ENCODE data around the gene STIM1. TPM values are rescaled to one million over a fixed set of nuclear protein-coding genes. Genes with fewer than 3 reads are reported as not detected.
"Not testable (repeated sequence)": the region's sequence is repeated elsewhere in the genome, so short reads cannot be mapped to it uniquely, and the experiment has no call there.

The STIM1 gene
- total RNA-seq, 1 experiment from 2014 or later = 15.2 TPM

GRCh38 chr11:3996651-3997050 lies 141.2 kb downstream of the STIM1 start:
- Histone ChIP-seq H2BK20ac (ENCODE audit: low read depth, low read length, poor library complexity, severe bottlenecking) (no peak overlapping the region), H3K9me3 (ENCODE audit: control insufficient read depth, low read depth, low read length) (peaks cover 7% of the 10 kb centered on the region), H3K14ac (ENCODE audit: insufficient read depth, low read length) (no peak overlapping the region), H4K8ac (replicated peaks; ENCODE audit: insufficient read length, low read depth, low read length) (no peak overlapping the region), H3K23ac (ENCODE audit: insufficient read length, low read depth, low read length) (no peak overlapping the region), H2BK120ac (ENCODE audit: low read depth, low read length, poor library complexity, severe bottlenecking) (no peak overlapping the region), H2BK12ac (ENCODE audit: insufficient read length, low read depth, low read length) (no peak overlapping the region), H3K4ac (ENCODE audit: low read depth, low read length) (no peak overlapping the region), H2BK15ac (ENCODE audit: low read depth, low read length) (no peak overlapping the region), H3K79me1 (ENCODE audit: insufficient read depth, low read depth, low read length, poor library complexity, severe bottlenecking) (no peaks in the 10 kb centered on the region), H4K20me1 (ENCODE audit: control insufficient read depth, insufficient read depth, insufficient read length) (no peaks in the 10 kb centered on the region), H2BK5ac (ENCODE audit: insufficient read length, low read length) (no peak overlapping the region), H3K23me2 (ENCODE audit: insufficient read length, low read depth, low read length, poor library complexity, severe bottlenecking) (no peaks in the 10 kb centered on the region), H2AFZ (ENCODE audit: low read length) (no peak overlapping the region), H3K27ac (ENCODE audit: insufficient read length, low read depth, low read length) (no peak overlapping the region), H3K18ac (ENCODE audit: insufficient read length, low read depth, low read length) (no peak overlapping the region), H3K79me2 (ENCODE audit: insufficient read depth, low read length) (no peaks in the 10 kb centered on the region), H3K9ac (ENCODE audit: extremely low read depth, insufficient read length, low read length) (no peak overlapping the region), H3T11ph (ENCODE audit: low read length) (no peak overlapping the region), H3K4me2 (ENCODE audit: insufficient read depth, insufficient read length, low read length) (no peak overlapping the region), H2AK5ac (ENCODE audit: insufficient read length, low read length) (no peak overlapping the region), H3K4me1 (ENCODE audit: insufficient read depth, low read length) (no peaks in the 10 kb centered on the region), H3K56ac (ENCODE audit: insufficient read length, low read depth, low read length) (peak overlapping the region; percentile 90), H4K91ac (ENCODE audit: insufficient read length, low read depth, low read length) (no peak overlapping the region), H4K5ac (ENCODE audit: insufficient read length, low read depth, low read length) (no peak overlapping the region), H3K27me3 (ENCODE audit: insufficient read depth, low read length) (no peaks in the 10 kb centered on the region)
- H3K27me3 Mint-ChIP-seq (ENCODE audit: low read depth) = no peaks in the 10 kb centered on the region
- peaks cover 5 to 25% (median 17%) of the 10 kb centered on the region in 3 experiments for H3K36me3 Mint-ChIP-seq (ENCODE audit: insufficient read depth in 1 of 3, low read depth in 3 of 3)
- no peak for DNase-seq
- H3K4me3 Mint-ChIP-seq = no peak overlapping the region
- TF ChIP-seq CTCF (conservative IDR thresholded peaks at IDR 0.05) = no peak
- H3K9me3 Mint-ChIP-seq = peaks cover 35 to 46% of the 10 kb centered on the region in 2 experiments
- no peak overlapping the region for H3K27ac Mint-ChIP-seq
- WGBS (ENCODE audit: extremely low coverage, insufficient read length, low lambda C conversion rate) = no CpG with 5 or more reads among the region's 1 CpG
- H3K4me1 Mint-ChIP-seq = peaks cover 0 to 7% of the 10 kb centered on the region in 2 experiments; a peak in 1 of 4 replicates

- not testable (repeated sequence) for H2BK15ac ChIP-seq (ENCODE audit: low read depth, low read length); H2BK120ac ChIP-seq (ENCODE audit: low read depth, low read length, poor library complexity, severe bottlenecking); H2AK5ac ChIP-seq (ENCODE audit: insufficient read length, low read length); H3K9me3 Mint-ChIP-seq; H2AFZ ChIP-seq (ENCODE audit: low read length); H3K27ac Mint-ChIP-seq; H4K5ac ChIP-seq (ENCODE audit: insufficient read length, low read depth, low read length); H3K4me1 Mint-ChIP-seq; H3K14ac ChIP-seq (ENCODE audit: insufficient read depth, low read length); H2BK5ac ChIP-seq (ENCODE audit: insufficient read length, low read length); H3K27me3 ChIP-seq (ENCODE audit: insufficient read depth, low read length); H3T11ph ChIP-seq (ENCODE audit: low read length); DNase-seq; H3K23ac ChIP-seq (ENCODE audit: insufficient read length, low read depth, low read length); H3K56ac ChIP-seq (ENCODE audit: insufficient read length, low read depth, low read length); H3K79me1 ChIP-seq (ENCODE audit: insufficient read depth, low read depth, low read length, poor library complexity, severe bottlenecking); H3K9ac ChIP-seq (ENCODE audit: extremely low read depth, insufficient read length, low read length); H3K27ac ChIP-seq (ENCODE audit: insufficient read length, low read depth, low read length); H3K9me3 ChIP-seq (ENCODE audit: control insufficient read depth, low read depth, low read length); H3K4ac ChIP-seq (ENCODE audit: low read depth, low read length); H3K4me1 ChIP-seq (ENCODE audit: insufficient read depth, low read length); H3K27me3 Mint-ChIP-seq (ENCODE audit: low read depth); H4K91ac ChIP-seq (ENCODE audit: insufficient read length, low read depth, low read length); H3K18ac ChIP-seq (ENCODE audit: insufficient read length, low read depth, low read length); H4K8ac ChIP-seq (replicated peaks; ENCODE audit: insufficient read length, low read depth, low read length); H2BK12ac ChIP-seq (ENCODE audit: insufficient read length, low read depth, low read length); H3K4me3 Mint-ChIP-seq; H3K4me2 ChIP-seq (ENCODE audit: insufficient read depth, insufficient read length, low read length); H3K23me2 ChIP-seq (ENCODE audit: insufficient read length, low read depth, low read length, poor library complexity, severe bottlenecking); H2BK20ac ChIP-seq (ENCODE audit: low read depth, low read length, poor library complexity, severe bottlenecking); H3K36me3 Mint-ChIP-seq (ENCODE audit: insufficient read depth in 1 of 3, low read depth in 3 of 3); H3K79me2 ChIP-seq (ENCODE audit: insufficient read depth, low read length); H4K20me1 ChIP-seq (ENCODE audit: control insufficient read depth, insufficient read depth, insufficient read length)
- WGBS (ENCODE audit: extremely low coverage, insufficient read length, low lambda C conversion rate) = no CpG with 5 or more reads among the region's 1 CpG
These were observed 149.3 kb downstream of the STIM1 start for GRCh38 chr11:4004753-4005152.

Measured in H9 (cell line).